ENCODE measurements around the gene ASH1L.
A peak's percentile ranks its signal among the peaks of the same experiment; 100 is the strongest.
"Not testable (repeated sequence)": the region's sequence is repeated elsewhere in the genome, so short reads cannot be mapped to it uniquely, and the experiment has no call there.

The ASH1L gene

DNA sequence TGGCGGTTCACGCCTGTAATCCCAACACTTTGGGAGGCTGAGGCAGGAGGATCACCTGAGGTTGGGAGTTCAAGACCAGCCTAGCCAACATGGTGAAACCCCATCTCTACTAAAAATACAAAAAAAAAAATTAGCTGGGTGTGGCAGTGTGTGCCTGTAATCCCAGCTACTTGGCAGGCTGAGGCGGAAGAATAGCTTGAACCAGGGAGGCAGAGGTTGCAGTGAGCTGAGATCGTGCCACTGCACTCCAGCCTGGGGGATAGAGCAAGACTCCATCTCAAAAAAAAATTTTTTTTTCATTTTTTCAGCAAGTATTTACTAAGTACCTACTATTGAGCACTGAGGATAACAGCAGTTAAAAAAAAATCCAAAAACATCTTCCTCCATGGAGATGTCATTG, 69.0 kb downstream of the ASH1L start:
- not testable (repeated sequence) for DNase-seq

- DNase-seq: not testable (repeated sequence)
Observed at GRCh38 chr1:155488419-155488818, 74.2 kb downstream of the ASH1L start.

DNA sequence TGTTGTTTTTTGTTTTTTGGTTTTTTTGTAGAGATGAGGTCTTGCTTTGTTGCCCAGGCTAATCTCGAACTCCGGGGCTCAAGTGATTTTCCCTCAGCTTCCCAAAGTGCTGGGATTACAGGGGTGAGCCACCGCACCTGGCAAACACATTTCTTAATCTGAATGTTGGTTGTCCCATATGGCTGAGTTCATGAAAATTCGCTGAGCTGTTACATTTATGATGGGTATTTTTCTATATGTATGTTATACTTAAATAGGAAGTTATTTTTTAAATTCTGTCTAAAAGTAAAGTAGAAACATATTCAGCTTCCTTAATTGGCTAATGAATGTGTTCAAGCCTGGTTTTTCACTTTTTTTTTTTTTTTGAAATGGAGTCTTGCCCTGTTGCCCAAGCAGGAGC, 75.1 kb downstream of the ASH1L start:
- no peak for DNase-seq

DNA sequence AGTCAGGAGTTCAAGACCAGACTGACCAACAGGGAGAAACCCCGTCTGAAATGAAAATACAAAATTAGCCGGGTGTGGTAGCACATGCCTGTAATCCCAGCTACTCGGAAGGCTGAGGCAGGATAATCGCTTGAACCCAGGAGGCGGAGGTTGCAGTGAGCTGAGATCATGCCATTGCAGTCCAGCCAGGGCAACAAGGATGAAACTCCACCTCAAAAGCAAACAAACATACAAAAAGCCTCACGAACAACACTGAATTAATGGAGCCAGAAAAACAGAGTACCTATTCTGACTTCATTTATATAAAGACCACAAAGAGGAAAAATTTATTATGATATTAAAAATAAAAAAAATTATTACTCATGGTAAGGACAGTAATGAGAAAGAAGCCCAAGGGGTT, 75.7 kb downstream of the ASH1L start:
- DNase-seq: not testable (repeated sequence)

- DNase-seq: no peak
Observed at GRCh38 chr1:155485945-155486344, 76.7 kb downstream of the ASH1L start.

DNA sequence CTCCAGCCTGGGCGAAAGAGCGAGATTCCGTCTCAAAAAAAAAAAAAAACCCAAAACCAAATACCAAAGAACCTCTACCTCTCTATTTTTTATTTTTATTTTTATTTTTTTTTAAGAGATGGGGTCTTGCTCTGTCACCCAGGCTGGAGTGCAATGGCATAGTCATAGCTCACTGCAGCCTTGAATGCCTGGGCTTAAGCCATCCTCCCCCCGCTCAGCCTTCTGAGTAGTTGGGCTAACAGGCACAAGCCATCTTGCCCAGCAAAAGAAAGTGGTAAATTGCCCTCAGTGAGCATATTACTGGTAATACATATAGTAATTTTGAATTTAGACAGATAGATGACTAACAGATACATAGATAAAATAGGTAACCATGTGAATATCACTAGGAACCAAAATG, 77.4 kb downstream of the ASH1L start:
- DNase-seq: no peak

GRCh38 chr1:155481741-155482241, 80.8 kb downstream of the ASH1L start:
- no peak for DNase-seq

DNA sequence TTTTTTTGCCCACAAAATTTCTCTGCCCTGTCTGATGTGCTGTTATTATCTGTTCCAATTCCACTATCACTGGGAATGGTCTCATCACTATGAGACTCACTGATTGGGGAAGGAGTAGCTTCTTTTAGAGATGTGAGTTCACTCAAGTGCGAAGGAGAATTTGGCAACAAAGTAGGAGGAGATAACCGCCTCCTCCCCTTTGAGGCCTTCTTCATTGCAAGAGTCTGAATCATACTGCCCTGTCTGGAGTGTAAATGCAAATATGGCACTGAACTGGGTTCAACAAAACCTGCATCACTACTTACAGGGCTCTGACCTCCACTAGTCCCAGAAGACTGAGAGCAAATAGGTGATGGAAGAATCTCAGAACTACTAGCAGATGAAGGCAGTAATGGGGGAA, 83.4 kb downstream of the ASH1L start:
- DNase-seq: no peak

- DNase-seq: no peak
Observed at GRCh38 chr1:155478270-155478852, 84.2 kb downstream of the ASH1L start.

GRCh38 chr1:155474146-155474545, 88.5 kb downstream of the ASH1L start:
- no peak for DNase-seq

DNA sequence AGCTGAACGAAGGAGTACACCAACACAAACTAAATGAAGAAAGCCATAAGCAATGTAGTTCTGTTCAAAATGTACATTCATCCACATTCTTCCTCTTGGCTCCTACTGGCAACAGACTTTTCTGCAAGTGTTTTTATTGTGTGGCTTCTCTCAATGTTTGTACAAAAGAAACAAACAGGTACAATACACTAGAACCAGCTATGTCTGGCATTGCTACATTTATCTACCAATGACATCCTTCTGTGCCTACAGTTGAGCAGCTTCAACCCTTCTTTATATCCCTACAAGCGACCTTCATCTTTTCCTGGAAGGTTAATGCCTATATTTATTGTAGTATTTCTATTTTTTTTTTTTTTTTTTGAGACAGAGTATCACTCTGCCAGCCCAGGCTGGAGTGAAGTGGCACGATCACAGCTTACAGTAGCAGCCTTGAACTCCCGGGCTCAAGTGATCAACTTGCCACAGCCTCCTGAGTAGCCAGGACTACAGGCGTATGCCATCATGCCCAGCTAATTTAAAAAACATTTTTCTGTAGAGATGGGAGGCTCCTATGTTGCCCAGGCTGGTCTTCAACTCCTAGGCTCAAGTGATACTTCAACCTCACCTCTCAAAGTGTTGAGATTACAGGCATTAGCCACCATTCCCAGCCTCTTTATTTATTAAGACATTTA, 89.3 kb downstream of the ASH1L start:
- DNase-seq: no peak

GRCh38 chr1:155472491-155473083, 90.0 kb downstream of the ASH1L start:
- no peak for DNase-seq

DNA sequence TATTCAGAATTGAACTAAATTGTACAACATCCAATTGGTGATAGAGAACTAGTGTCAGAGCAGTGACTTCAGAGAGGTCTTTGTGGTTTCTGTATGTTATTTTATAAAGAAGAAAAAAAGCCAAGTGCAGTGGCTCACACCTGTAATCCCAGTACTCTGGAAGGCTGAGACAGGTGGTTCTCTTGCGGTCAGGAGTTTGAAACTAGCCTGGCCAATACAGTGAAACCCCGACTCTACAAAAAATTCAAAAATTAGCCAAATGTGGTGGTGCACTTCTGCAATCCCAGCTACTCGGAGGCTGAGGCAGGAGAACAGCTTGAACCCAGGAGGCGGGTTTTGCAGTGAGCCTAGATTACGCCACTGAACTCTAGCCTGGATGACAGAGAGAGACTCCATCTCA, 90.7 kb downstream of the ASH1L start:
- DNase-seq: no peak

DNA sequence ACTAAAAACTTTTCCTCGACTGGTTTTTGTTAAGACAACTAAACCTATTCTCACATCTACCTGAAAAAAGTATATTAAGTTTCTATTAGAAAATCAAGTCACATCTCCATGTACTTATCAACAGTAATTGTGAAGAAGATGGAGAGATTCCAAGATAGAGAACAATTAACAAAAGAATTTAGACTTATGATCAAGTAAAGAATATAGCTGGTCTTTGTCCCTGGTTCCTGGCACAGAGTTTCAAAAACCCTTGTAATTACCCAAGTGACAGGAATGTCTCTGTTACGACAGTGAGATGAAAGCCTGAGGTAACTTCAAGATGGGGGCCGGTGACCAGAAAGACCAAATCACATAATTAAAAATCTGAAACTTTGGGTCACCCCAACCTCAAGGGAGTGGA, 91.6 kb downstream of the ASH1L start:
- no peak for DNase-seq

DNA sequence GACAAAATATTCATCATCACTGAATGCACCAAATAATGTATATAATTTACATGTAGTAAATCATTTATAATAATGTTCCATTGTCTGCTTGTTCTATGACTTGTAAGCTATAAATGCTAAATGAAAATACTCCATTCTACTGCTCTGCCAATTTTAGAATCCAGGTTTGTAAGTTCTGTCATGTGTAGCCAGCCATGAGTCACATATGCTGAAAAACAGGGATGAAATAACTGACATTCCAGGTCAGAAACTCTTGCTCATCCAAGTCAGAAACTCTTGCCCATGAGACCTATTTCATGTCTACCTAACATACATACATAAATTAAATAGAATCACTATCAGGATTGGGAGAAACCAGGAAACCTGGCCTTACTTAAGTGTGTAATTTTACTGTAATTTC, 95.6 kb downstream of the ASH1L start:
- DNase-seq: no peak

GRCh38 chr1:155466617-155466972, 96.0 kb downstream of the ASH1L start:
- DNase-seq: no peak

DNA sequence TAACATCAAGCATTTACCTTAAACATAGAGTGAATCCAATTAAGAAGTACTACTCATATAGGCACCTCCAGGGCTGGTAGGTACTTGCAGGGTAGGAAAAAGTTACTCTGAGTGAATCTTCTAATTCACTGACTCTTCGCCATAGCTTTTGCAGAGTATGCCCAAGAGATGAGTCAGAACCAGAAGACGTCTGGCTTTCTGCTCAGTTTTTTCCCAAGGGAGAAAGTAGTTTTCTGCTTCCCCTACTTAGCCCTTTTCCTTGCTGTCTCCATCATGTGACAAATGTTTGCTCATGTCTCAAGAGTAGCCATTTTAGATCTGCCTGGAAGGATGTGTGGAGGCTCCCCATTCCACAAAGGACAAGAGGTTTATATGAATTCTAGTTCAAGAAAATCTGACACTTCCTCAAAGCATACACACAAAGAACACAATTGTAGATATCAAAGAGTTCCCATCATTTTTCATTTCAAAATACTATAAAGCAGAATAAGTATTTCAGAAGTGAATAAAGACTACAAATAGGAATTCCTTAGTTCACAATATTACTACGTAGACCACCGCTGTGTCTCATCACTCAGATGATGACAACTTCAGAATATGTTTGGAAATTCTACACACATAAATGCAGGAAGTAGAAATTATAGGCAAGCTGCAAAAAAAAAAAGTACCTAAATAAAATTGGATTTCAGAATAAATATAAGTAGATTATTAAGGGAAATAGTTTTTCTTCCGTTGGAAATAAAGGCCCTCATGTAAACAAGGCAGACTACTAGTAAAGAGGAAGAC, 98.5 kb downstream of the ASH1L start:
- DNase-seq: no peak

- DNase-seq: no peak
Observed at GRCh38 chr1:155458111-155458510, 104.5 kb downstream of the ASH1L start.

DNA sequence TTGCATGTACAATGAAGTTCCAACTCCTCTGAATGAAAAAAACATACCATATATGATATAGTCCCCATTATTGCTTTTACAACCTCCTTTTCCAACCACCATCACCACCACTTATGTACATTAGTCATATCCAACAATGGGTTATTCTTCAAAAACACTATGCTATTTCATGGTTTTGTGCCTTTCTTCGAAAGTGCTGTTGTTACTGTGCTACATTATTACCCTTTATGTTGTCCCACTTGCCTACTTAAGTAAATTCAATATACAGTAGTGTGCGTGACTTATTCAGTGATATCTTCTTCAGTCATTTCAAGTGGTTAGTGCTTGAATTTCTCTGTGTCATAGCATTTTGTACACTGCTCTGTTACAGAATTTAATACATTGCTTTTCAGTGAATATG, 105.3 kb downstream of the ASH1L start:
- DNase-seq: no peak

GRCh38 chr1:155455588-155456195, 106.9 kb downstream of the ASH1L start:
- peak; percentile 30 for DNase-seq

- DNase-seq: no peak
Observed at GRCh38 chr1:155454096-155454495, 108.5 kb downstream of the ASH1L start.

DNA sequence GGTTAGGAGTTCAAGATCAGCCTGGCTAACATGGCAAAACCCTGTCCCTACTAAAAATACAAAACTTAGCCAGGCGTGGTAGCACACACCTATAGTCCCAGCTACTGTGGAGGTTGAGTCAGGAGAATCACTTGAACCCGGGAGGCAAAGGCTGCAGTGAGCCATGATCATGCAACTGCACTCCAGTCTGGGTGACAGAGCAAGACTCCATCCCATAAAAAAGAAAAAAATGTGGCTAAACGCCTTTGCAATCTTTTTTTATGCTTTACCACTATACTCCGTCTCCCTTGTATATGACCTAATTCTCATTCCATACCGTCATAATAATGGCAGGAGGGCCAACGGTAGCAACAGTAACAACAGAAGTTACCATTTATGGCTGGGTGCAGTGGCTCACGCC, 109.5 kb downstream of the ASH1L start:
- no peak for DNase-seq

DNA sequence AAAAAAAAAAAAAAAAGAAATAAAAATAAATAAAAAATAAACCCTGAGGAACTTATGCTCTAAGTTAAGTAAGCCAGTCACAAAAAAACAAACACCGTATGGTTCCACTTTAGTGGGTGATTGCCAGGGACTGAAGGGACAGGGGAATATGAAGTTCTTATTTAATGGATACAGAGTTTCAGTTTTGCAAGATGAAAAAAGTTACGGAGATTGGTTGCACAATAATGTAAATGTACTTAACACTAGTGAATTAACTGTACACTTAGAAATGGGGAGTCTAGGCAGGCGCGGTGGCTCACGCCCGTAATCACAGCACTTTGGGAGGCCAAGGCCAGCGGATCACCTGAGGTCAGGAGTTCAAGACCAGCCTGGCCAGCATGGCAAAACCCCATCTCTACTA, 111.4 kb downstream of the ASH1L start:
- DNase-seq: no peak

All from NCI-H2171 treated with DMSO at 0.1 percent for 48 hours (cell line).